Daoy (cell line): ENCODE results near the gene CDCA4. TPM values are rescaled to one million over a fixed set of nuclear protein-coding genes. Genes with fewer than 3 reads are reported as not detected.
"Not testable (repeated sequence)": the region's sequence is repeated elsewhere in the genome, so short reads cannot be mapped to it uniquely, and the experiment has no call there.

Source experiments
- DNase-seq: peaks from one replicate; pipeline ENCODE4 v3.0.0-alpha.2; 2015; ENCODE audit warnings: low read depth
- total RNA-seq: library from RNA; depleted of rRNA; stranded (reverse); fragments of >200 nt; shearing (Covaris generic); gene quantifications from 2 replicates; pipeline ENCODE4 v1.2.3, GENCODE V29; 2014; rRNA removed

CDCA4 gene
- 79.0 and 86.9 TPM in 2 replicates for total RNA-seq

- peak; percentile 99 for DNase-seq
Observed at GRCh38 chr14:105020815-105021655, at the start of gene CDCA4. TSS of gene CDCA4 (minus strand) at chr14:105021083. CDS start at chr14:105011929, 9,154 bp downstream.

- DNase-seq, result peak; percentile 52
Observed at GRCh38 chr14:105069871-105070759, 49.2 kb upstream of the CDCA4 start.

GRCh38 chr14:105069522-105069870 lies 48.6 kb upstream of the CDCA4 start:
- no peak for DNase-seq

- DNase-seq, result no peak
Observed at GRCh38 chr14:105068818-105069217, 47.9 kb upstream of the CDCA4 start.

GRCh38 chr14:105067969-105068301 lies 47.1 kb upstream of the CDCA4 start:
- DNase-seq, result no peak

- DNase-seq, result peak; percentile 68
Observed at GRCh38 chr14:105067140-105067968, 46.5 kb upstream of the CDCA4 start.

- DNase-seq, result no peak
Observed at GRCh38 chr14:105066240-105067071, 45.6 kb upstream of the CDCA4 start.

- DNase-seq, result peak; percentile 92
Observed at GRCh38 chr14:105065280-105066228, 44.7 kb upstream of the CDCA4 start, which contains the start of gene GPR132. TSS of gene GPR132 (minus strand) at chr14:105065430. CDS start at chr14:105055420, 10,010 bp downstream.

GRCh38 chr14:105064721-105065143 lies 43.8 kb upstream of the CDCA4 start:
- peak; percentile 84 for DNase-seq

GRCh38 chr14:105064001-105064400 lies 43.1 kb upstream of the CDCA4 start:
- DNase-seq, result no peak

- not testable (repeated sequence) for DNase-seq
Observed at GRCh38 chr14:105063506-105063905, 42.6 kb upstream of the CDCA4 start.

- DNase-seq, result no peak
Observed at GRCh38 chr14:105063056-105063455, 42.2 kb upstream of the CDCA4 start.

GRCh38 chr14:105062048-105062433 lies 41.2 kb upstream of the CDCA4 start:
- no peak for DNase-seq

GRCh38 chr14:105061428-105062047 lies 40.7 kb upstream of the CDCA4 start:
- DNase-seq, result no peak

- no peak for DNase-seq
Observed at GRCh38 chr14:105060751-105061427, 40.0 kb upstream of the CDCA4 start.

GRCh38 chr14:105059925-105060565 lies 39.2 kb upstream of the CDCA4 start:
- no peak for DNase-seq

GRCh38 chr14:105059035-105059924 lies 38.4 kb upstream of the CDCA4 start:
- DNase-seq, result no peak
